ENCODE results near the gene RIN3.

- TF ChIP-seq MAX (IDR thresholded peaks at IDR 0.05; ENCODE audit: low read depth, low read length) = no peak
- TF ChIP-seq, protein P1, sequence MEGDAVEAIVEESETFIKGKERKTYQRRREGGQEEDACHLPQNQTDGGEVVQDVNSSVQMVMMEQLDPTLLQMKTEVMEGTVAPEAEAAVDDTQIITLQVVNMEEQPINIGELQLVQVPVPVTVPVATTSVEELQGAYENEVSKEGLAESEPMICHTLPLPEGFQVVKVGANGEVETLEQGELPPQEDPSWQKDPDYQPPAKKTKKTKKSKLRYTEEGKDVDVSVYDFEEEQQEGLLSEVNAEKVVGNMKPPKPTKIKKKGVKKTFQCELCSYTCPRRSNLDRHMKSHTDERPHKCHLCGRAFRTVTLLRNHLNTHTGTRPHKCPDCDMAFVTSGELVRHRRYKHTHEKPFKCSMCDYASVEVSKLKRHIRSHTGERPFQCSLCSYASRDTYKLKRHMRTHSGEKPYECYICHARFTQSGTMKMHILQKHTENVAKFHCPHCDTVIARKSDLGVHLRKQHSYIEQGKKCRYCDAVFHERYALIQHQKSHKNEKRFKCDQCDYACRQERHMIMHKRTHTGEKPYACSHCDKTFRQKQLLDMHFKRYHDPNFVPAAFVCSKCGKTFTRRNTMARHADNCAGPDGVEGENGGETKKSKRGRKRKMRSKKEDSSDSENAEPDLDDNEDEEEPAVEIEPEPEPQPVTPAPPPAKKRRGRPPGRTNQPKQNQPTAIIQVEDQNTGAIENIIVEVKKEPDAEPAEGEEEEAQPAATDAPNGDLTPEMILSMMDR (IDR thresholded peaks at IDR 0.05; ENCODE audit: low read depth, low read length) = peak; percentile 10
- no peak for TF ChIP-seq POLR2A (IDR thresholded peaks at IDR 0.05; ENCODE audit: extremely low read depth, insufficient read length)
Observed at GRCh38 chr14:92553438-92553837, 39.9 kb downstream of the RIN3 start.

Measured in NB4 (cell line).